ENCODE measurements around the gene MYH8.

MYH8 gene

DNA sequence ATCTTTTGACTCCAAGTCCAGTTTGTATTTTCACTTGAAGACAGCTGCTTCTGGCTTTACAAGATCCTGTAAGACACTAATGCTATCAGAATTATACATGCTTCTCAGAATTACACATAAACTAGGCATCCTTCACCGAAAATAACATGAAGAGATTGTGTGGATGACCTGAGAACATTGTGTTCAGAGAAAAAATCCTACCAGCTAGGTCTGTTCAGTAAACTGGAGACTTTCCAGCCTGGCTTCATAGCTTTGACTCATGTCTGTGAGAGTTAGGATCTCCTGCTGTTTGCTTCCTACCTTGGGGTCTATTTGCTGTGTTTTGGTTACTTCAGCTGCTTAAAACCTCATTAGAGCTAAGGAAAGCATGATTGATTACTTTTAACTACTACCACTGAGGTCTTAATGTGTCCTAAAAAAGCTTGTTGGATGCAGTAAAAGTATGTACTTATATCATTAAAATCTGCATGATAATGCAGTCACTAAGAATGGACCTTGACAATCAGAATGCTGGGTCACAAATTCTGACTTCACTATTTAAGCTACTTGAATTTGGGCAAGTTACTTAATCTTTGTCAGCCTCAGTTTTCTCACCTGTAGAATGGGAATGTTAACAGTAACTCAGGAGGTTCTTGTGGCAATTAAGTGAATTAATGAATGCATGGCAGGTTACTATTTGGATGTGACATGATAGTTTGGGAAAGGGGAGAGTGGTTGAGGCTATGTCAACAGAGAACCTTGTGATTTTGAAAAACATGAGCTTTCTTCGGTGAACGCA is 40.9 kb downstream of the MYH8 start:
- TF ChIP-seq, protein P1, sequence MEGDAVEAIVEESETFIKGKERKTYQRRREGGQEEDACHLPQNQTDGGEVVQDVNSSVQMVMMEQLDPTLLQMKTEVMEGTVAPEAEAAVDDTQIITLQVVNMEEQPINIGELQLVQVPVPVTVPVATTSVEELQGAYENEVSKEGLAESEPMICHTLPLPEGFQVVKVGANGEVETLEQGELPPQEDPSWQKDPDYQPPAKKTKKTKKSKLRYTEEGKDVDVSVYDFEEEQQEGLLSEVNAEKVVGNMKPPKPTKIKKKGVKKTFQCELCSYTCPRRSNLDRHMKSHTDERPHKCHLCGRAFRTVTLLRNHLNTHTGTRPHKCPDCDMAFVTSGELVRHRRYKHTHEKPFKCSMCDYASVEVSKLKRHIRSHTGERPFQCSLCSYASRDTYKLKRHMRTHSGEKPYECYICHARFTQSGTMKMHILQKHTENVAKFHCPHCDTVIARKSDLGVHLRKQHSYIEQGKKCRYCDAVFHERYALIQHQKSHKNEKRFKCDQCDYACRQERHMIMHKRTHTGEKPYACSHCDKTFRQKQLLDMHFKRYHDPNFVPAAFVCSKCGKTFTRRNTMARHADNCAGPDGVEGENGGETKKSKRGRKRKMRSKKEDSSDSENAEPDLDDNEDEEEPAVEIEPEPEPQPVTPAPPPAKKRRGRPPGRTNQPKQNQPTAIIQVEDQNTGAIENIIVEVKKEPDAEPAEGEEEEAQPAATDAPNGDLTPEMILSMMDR (IDR thresholded peaks at IDR 0.05), result no peak

DNA sequence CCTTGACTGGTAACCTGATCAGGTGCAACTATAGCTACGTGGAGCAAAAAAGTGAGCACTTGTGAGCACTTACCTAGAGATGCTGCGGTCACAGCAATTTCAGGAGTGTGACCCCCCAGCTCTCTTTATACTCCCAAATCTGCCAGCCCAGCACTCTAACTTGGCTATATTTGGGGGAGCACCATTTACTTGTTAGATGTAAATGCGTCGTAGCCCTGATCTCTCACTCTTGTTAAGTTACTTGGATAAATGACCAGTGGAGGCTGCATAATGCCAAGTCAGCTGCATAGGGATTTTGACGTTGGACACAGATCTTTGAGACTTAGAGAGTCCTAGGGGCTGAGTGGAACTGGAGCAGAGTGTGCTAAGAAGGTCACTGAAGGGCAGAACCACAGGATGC is 48.8 kb downstream of the MYH8 start, which contains the start of gene MYH13:
Gene MYH13 (minus strand): TSS at position 101 of the 400 bp plus-strand sequence. CDS start 8,476 bp downstream, outside the sequence.
- TF ChIP-seq, protein P1 (IDR thresholded peaks at IDR 0.05), result no peak

DNA sequence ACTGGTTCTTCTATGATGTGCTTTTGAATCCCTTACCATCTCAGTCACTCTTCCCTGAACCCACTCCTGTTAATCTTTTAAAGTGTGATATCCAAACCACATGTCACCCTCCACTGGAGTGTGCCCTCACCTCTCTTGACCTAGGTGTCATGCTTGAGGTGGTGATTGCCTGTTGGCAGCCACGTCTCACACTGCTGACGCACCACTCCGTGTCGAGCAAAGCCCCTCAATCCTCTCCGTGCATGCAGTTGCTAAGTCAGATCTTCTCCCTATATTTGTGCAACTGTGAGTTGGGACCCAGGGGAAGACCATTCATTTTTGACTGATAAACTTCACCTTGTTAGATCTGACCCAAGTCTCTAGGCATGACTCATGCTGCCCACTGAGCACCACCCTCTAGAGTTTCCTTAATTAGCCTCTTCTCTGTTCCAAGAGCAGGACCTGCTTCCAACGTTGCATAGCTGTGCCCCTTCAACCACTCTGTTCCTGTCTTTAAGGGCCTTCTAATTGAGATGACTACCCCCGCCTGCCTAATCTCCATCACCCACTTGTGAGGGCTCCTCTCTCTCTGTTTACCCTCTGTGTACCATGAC is 51.6 kb downstream of the MYH8 start:
- TF ChIP-seq, protein P1 (IDR thresholded peaks at IDR 0.05), result no peak

DNA sequence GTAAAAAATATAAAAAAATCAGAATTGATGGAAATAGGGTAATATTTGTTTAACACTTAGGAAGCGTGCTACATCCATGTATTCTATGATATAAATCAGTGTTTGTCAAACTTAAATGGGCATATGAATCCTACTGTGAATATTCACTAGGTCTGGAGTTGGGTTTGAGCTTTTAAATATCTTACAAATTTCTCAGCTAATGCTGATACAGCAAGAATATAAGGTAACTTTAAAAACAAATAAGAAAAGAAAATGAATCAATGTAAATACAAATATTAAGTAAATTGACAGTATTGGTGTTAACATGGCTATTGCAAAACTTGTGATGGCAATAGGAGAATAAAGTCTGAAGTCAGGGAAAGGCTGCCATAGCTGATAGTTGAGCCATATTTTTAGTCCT is 52.5 kb downstream of the MYH8 start:
- TF ChIP-seq, protein P1 (IDR thresholded peaks at IDR 0.05), result no peak

DNA sequence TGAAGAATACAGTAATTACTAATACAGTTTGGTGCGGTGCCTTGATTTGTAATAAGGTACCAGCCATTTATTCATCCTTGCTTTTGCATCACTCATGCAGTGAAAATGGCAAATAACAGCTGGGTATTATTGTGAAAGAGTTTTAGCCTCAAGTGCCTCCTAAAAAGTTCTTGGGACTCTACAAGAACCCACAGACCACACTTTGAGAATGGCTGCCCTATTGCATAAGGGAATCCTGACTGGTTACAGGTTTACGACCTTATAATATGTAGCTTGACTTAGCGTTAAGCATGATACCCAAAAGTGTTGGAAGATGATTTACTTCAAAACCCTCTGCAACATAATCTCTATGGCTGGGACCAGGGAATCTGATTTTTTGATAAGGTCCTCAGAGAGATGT is 53.2 kb downstream of the MYH8 start:
- TF ChIP-seq, protein P1 (IDR thresholded peaks at IDR 0.05), result no peak

DNA sequence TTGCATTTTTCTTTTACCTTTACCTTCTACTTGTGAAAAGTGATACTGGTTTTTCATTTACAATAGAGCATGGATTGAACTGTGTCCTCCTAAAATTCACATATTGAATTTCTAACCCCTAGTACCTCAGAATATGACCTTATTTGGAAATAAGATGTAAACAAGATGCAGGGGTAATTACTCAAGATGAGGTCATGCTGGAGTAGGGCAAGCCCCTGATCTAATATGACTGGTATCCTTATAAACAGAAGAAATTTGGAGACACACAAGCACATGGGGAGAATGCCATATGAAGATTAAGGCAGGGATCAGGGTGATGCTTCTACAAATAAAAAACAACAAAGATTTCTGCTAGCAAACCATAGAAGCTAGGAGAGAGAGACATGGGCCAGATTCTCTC is 61.2 kb downstream of the MYH8 start:
- TF ChIP-seq, protein P1 (IDR thresholded peaks at IDR 0.05), result no peak

DNA sequence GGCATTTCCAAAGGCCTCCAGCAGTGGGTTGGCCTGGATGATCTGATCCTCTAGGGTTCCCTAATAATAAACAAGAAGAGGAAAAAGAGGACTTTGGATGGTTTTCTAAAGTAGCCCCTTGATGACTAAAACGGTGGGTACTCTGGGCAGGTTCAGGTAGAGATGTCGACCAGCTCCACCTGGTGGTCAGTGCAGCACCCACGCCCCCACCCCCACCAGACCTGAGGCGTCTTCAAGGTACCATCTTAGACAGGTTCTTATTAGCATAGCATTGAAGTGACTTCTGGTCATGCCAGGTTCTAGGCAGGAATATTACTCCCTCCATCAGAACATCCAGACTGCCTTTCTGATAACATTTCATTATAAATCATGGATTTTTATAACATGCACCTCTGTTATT is 64.0 kb downstream of the MYH8 start:
- TF ChIP-seq, protein P1 (IDR thresholded peaks at IDR 0.05), result peak; percentile 66
